A549 (cell line): ENCODE measurements around the gene DGKH.

Experiments
- CEBPB ChIP-seq, 2 experiments: fragments of >200 bp in 1 of 2; sonication (Bioruptor Twin) in 1 of 2; formaldehyde crosslinking in 1 of 2; IDR thresholded peaks; 2 replicates each; pipeline ENCODE4 v1.6.1; 2012 to 2016
- ESRRA ChIP-seq: fragments of 150-350 bp; IDR thresholded peaks from 2 replicates; pipeline ENCODE4 v1.6.1; 2014; ENCODE audit warnings: mild to moderate bottlenecking, low read length, borderline replicate concordance
- MAZ ChIP-seq: fragments of 150-350 bp; IDR thresholded peaks from 2 replicates; pipeline ENCODE4 v1.6.1; 2014; ENCODE audit warnings: antibody characterized with exemption, low read depth, low read length, borderline replicate concordance
- POLR2AphosphoS2 ChIP-seq: conservative IDR thresholded peaks from 2 replicates; pipeline ENCODE4 v1.6.1; 2012; ENCODE audit warnings: low read length, improper control_type of control experiment, inconsistent platforms
- RAD21 ChIP-seq, 2 experiments: fragments of >200 bp in 1 of 2; sonication (Bioruptor Twin) in 1 of 2; formaldehyde crosslinking in 1 of 2; IDR thresholded peaks in 1 of 2; conservative IDR thresholded peaks in 1 of 2; 2 replicates in 1 of 2; 3 replicates in 1 of 2; pipeline ENCODE4 v1.6.1; 2012 to 2018; ENCODE audit warnings: inconsistent platforms in 1 of 2
- RFX5 ChIP-seq: fragments of 450-650 bp; IDR thresholded peaks from 2 replicates; pipeline ENCODE4 v1.7.1; 2014; ENCODE audit warnings: antibody characterized with exemption, mild to moderate bottlenecking, moderate library complexity
- TF ChIP-seq, protein P1 (sequence below): IDR thresholded peaks from 2 replicates; pipeline ENCODE4 v1.6.1; 2012
- TF ChIP-seq, protein P2 (sequence below): fragments of 150-350 bp; IDR thresholded peaks from 2 replicates; pipeline ENCODE4 v1.6.1; 2014; ENCODE audit warnings: low read depth, mild to moderate bottlenecking, low read length
- TF ChIP-seq, protein P3 (sequence below): fragments of >200 bp; sonication (Bioruptor Twin); formaldehyde crosslinking; IDR thresholded peaks from 3 replicates; pipeline ENCODE4 v1.5.1; 2016
- TF ChIP-seq, protein P4 (sequence below): IDR thresholded peaks from 2 replicates; pipeline ENCODE4 v1.6.1; 2012
- TF ChIP-seq, protein P5 (sequence below): fragments of 250-450 bp; sonication (Bioruptor Pico); IDR thresholded peaks from 2 replicates; pipeline ENCODE4 v1.5.0; 2021; ENCODE audit warnings: mild to moderate bottlenecking, moderate library complexity, borderline replicate concordance
- TF ChIP-seq, protein P6 (sequence below): fragments of 450-650 bp; IDR thresholded peaks from 2 replicates; pipeline ENCODE4 v1.6.1; 2014; ENCODE audit warnings: antibody characterized with exemption

DNA sequence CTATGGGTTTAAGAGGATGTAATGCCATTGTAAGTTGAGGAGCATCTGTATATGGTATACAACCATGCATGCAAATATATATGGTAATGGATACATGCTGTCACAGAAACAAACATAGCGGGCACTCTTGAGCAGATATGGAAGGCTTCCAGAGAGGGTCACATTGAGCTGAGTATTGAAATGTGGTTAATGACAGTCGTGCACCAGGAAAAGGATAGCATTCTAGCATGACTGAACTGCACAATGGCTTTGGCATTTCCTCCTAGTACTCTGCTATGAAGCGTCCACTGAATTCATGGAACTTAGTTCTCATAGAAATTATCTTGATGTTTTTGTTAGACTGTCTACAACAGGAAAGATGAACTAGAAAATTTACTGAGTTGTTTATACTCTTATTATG, 25.2 kb downstream of the DGKH start:
- TF ChIP-seq, protein P1, sequence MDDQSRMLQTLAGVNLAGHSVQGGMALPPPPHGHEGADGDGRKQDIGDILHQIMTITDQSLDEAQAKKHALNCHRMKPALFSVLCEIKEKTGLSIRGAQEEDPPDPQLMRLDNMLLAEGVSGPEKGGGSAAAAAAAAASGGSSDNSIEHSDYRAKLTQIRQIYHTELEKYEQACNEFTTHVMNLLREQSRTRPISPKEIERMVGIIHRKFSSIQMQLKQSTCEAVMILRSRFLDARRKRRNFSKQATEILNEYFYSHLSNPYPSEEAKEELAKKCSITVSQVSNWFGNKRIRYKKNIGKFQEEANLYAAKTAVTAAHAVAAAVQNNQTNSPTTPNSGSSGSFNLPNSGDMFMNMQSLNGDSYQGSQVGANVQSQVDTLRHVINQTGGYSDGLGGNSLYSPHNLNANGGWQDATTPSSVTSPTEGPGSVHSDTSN = no peak
- TF ChIP-seq CEBPB (IDR thresholded peaks at IDR 0.05) (no peak), ESRRA (no peak), RAD21 (conservative IDR thresholded peaks at IDR 0.05 in 1 of 2, IDR thresholded peaks at IDR 0.05 in 1 of 2) (no peak), MAZ (no peak), RFX5 (no peak), POLR2AphosphoS2 (no peak)
- TF ChIP-seq, protein P2, sequence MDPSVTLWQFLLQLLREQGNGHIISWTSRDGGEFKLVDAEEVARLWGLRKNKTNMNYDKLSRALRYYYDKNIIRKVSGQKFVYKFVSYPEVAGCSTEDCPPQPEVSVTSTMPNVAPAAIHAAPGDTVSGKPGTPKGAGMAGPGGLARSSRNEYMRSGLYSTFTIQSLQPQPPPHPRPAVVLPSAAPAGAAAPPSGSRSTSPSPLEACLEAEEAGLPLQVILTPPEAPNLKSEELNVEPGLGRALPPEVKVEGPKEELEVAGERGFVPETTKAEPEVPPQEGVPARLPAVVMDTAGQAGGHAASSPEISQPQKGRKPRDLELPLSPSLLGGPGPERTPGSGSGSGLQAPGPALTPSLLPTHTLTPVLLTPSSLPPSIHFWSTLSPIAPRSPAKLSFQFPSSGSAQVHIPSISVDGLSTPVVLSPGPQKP = no peak
- TF ChIP-seq, protein P3, sequence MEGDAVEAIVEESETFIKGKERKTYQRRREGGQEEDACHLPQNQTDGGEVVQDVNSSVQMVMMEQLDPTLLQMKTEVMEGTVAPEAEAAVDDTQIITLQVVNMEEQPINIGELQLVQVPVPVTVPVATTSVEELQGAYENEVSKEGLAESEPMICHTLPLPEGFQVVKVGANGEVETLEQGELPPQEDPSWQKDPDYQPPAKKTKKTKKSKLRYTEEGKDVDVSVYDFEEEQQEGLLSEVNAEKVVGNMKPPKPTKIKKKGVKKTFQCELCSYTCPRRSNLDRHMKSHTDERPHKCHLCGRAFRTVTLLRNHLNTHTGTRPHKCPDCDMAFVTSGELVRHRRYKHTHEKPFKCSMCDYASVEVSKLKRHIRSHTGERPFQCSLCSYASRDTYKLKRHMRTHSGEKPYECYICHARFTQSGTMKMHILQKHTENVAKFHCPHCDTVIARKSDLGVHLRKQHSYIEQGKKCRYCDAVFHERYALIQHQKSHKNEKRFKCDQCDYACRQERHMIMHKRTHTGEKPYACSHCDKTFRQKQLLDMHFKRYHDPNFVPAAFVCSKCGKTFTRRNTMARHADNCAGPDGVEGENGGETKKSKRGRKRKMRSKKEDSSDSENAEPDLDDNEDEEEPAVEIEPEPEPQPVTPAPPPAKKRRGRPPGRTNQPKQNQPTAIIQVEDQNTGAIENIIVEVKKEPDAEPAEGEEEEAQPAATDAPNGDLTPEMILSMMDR = no peak
- TF ChIP-seq, protein P4, sequence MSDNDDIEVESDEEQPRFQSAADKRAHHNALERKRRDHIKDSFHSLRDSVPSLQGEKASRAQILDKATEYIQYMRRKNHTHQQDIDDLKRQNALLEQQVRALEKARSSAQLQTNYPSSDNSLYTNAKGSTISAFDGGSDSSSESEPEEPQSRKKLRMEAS = no peak
- TF ChIP-seq, protein P5, sequence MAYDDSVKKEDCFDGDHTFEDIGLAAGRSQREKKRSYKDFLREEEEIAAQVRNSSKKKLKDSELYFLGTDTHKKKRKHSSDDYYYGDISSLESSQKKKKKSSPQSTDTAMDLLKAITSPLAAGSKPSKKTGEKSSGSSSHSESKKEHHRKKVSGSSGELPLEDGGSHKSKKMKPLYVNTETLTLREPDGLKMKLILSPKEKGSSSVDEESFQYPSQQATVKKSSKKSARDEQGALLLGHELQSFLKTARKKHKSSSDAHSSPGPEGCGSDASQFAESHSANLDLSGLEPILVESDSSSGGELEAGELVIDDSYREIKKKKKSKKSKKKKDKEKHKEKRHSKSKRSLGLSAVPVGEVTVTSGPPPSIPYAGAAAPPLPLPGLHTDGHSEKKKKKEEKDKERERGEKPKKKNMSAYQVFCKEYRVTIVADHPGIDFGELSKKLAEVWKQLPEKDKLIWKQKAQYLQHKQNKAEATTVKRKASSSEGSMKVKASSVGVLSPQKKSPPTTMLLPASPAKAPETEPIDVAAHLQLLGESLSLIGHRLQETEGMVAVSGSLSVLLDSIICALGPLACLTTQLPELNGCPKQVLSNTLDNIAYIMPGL = no peak
- TF ChIP-seq, protein P6, sequence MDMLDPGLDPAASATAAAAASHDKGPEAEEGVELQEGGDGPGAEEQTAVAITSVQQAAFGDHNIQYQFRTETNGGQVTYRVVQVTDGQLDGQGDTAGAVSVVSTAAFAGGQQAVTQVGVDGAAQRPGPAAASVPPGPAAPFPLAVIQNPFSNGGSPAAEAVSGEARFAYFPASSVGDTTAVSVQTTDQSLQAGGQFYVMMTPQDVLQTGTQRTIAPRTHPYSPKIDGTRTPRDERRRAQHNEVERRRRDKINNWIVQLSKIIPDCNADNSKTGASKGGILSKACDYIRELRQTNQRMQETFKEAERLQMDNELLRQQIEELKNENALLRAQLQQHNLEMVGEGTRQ = no peak
